ENCODE measurements around the gene EVA1A. TPM values are rescaled to one million over a fixed set of nuclear protein-coding genes. Genes with fewer than 3 reads are reported as not detected.

The EVA1A gene
- total and polyA plus RNA-seq, 4 donors, result 45.7 to 206 (median 100) TPM

- H3K27me3 ChIP-seq (ENCODE audit: control insufficient read depth in 4 of 4, insufficient read depth in 4 of 4, low read length in 3 of 4), result no peaks in the 10 kb centered on the region
- H3K4me3 ChIP-seq (ENCODE audit: low read depth in 1 of 3, low read length in 3 of 3), result no peak overlapping the region
- peak overlapping the region; percentile 90 to 98 for H3K27ac ChIP-seq (ENCODE audit: low read depth in 1 of 2, low read length in 2 of 2)
- no peak for TF ChIP-seq NR2F2 (IDR thresholded peaks at IDR 0.05)
- no peak for TF ChIP-seq YY1 (IDR thresholded peaks at IDR 0.05)
- no peak for TF ChIP-seq FOXA1 (IDR thresholded peaks at IDR 0.05)
- TF ChIP-seq RXRA (IDR thresholded peaks at IDR 0.05), result no peak
- no peak for TF ChIP-seq EGR1 (IDR thresholded peaks at IDR 0.05; ENCODE audit: low read depth in 2 of 2)
- no peak for TF ChIP-seq RAD21 (IDR thresholded peaks at IDR 0.05)
- TF ChIP-seq CTCF (IDR thresholded peaks at IDR 0.05; ENCODE audit: low read depth, low read length, missing input control), result no peak
- no peak for TF ChIP-seq SP1 (IDR thresholded peaks at IDR 0.05)
- TF ChIP-seq ATF3 (IDR thresholded peaks at IDR 0.05), result no peak
- TF ChIP-seq, protein P1, sequence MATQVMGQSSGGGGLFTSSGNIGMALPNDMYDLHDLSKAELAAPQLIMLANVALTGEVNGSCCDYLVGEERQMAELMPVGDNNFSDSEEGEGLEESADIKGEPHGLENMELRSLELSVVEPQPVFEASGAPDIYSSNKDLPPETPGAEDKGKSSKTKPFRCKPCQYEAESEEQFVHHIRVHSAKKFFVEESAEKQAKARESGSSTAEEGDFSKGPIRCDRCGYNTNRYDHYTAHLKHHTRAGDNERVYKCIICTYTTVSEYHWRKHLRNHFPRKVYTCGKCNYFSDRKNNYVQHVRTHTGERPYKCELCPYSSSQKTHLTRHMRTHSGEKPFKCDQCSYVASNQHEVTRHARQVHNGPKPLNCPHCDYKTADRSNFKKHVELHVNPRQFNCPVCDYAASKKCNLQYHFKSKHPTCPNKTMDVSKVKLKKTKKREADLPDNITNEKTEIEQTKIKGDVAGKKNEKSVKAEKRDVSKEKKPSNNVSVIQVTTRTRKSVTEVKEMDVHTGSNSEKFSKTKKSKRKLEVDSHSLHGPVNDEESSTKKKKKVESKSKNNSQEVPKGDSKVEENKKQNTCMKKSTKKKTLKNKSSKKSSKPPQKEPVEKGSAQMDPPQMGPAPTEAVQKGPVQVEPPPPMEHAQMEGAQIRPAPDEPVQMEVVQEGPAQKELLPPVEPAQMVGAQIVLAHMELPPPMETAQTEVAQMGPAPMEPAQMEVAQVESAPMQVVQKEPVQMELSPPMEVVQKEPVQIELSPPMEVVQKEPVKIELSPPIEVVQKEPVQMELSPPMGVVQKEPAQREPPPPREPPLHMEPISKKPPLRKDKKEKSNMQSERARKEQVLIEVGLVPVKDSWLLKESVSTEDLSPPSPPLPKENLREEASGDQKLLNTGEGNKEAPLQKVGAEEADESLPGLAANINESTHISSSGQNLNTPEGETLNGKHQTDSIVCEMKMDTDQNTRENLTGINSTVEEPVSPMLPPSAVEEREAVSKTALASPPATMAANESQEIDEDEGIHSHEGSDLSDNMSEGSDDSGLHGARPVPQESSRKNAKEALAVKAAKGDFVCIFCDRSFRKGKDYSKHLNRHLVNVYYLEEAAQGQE (IDR thresholded peaks at IDR 0.05), result no peak
- TF ChIP-seq TAF1 (conservative IDR thresholded peaks at IDR 0.05), result no peak
- TF ChIP-seq, protein P2, sequence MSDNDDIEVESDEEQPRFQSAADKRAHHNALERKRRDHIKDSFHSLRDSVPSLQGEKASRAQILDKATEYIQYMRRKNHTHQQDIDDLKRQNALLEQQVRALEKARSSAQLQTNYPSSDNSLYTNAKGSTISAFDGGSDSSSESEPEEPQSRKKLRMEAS (IDR thresholded peaks at IDR 0.05), result no peak
- no peak for TF ChIP-seq FOXA2 (IDR thresholded peaks at IDR 0.05)
- no peak for TF ChIP-seq GABPA (IDR thresholded peaks at IDR 0.05 in 1 of 2, conservative IDR thresholded peaks at IDR 0.05 in 1 of 2)
- TF ChIP-seq HNF4A (conservative IDR thresholded peaks at IDR 0.05), result no peak
- no peak for TF ChIP-seq JUND (IDR thresholded peaks at IDR 0.05)
- TF ChIP-seq ZBTB33 (IDR thresholded peaks at IDR 0.05), result no peak
- no peak for TF ChIP-seq HNF4G (IDR thresholded peaks at IDR 0.05)
- WGBS, result 75% methylated on average over 8 of the region's 8 CpGs
- peaks cover 0 to 18% (median 11%) of the 10 kb centered on the region in 4 donors for H3K4me1 ChIP-seq (ENCODE audit: control insufficient read depth in 4 of 4, insufficient read depth in 4 of 4, low read length in 3 of 4)
- no peak for DNase-seq (ENCODE audit: low spot score)
- no peaks in the 10 kb centered on the region for H3K9me3 ChIP-seq (ENCODE audit: control insufficient read depth in 4 of 4, low read length in 3 of 4)
- no peaks in the 10 kb centered on the region for H3K36me3 ChIP-seq (ENCODE audit: control insufficient read depth in 4 of 4, insufficient read depth in 3 of 4, low read depth in 1 of 4, low read length in 3 of 4)
- peak overlapping the region; percentile 12 to 66 for H3K9ac ChIP-seq (ENCODE audit: low read depth in 1 of 2, low read length in 2 of 2)
These were observed 9.5 kb upstream of the EVA1A start for GRCh38 chr2:75570024-75570947.
